Fibroblast of the aortic adventitia (primary cell): ENCODE measurements around the gene FURIN. TPM values are rescaled to one million over a fixed set of nuclear protein-coding genes. Genes with fewer than 3 reads are reported as not detected.

Experiments used
- DNase-seq: peaks from one replicate; pipeline ENCODE4 v3.0.0-alpha.2; 2010; ENCODE audit warnings: low read depth
- H3K4me3 ChIP-seq: 2 replicates; pipeline ENCODE4 v1.5.1; 2011; ENCODE audit warnings: low read depth, mild to moderate bottlenecking, control low read depth, low read length, moderate library complexity
- total RNA-seq: library from RNA; depleted of rRNA; stranded (reverse); fragments of >200 nt; gene quantifications from 2 replicates; pipeline ENCODE4 v1.2.3, GENCODE V29; 2012; ENCODE audit warnings: low replicate concordance
- TF ChIP-seq, protein P1 (sequence below): IDR thresholded peaks from 2 replicates; pipeline ENCODE4 v1.5.1; 2011; ENCODE audit warnings: mild to moderate bottlenecking, low read length, control low read depth, inconsistent platforms; ENCODE audit not compliant: insufficient read depth

FURIN gene
- total RNA-seq, 1 donor = 45.0 TPM

DNA sequence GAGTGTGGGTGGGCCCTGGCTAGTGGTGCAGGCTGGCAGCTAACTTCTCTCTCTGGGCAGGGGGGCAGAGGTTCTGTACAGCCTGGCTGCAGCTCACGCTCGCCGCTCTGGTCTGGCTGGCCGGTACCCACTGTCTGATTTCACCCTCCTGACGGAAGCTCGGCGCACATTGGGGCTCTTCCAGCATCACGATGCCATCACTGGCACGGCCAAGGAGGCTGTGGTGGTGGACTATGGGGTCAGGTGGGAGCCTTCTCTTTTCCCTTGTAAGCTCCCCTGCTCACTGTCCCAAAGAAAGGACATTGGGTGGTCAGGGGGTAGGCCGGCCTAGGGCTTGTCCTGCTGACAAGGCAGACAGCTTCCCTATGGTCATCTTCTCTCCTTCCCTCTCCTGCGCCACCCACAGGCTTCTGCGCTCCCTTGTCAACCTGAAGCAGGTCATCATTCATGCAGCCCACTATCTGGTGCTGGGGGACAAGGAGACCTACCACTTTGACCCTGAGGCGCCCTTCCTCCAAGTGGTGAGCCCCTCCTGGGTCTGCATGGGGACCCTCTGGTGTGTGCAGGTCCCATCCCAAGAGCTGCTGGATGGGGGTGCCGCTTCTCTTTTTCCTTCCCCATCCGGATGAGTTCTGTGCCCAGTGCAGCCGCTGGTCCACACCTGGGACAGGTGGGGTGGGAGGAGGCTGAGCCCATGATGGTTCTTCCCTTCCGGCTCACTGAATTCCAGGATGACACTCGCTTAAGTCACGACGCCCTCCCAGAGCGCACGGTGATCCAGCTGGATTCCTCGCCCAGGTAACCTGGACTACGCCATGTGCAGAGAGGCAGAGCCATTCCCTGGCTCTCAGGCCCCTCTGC lies 42.3 kb downstream of the FURIN start:
- no peak overlapping the region for H3K4me3 ChIP-seq
- no peak for DNase-seq
- TF ChIP-seq, protein P1, sequence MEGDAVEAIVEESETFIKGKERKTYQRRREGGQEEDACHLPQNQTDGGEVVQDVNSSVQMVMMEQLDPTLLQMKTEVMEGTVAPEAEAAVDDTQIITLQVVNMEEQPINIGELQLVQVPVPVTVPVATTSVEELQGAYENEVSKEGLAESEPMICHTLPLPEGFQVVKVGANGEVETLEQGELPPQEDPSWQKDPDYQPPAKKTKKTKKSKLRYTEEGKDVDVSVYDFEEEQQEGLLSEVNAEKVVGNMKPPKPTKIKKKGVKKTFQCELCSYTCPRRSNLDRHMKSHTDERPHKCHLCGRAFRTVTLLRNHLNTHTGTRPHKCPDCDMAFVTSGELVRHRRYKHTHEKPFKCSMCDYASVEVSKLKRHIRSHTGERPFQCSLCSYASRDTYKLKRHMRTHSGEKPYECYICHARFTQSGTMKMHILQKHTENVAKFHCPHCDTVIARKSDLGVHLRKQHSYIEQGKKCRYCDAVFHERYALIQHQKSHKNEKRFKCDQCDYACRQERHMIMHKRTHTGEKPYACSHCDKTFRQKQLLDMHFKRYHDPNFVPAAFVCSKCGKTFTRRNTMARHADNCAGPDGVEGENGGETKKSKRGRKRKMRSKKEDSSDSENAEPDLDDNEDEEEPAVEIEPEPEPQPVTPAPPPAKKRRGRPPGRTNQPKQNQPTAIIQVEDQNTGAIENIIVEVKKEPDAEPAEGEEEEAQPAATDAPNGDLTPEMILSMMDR = no peak

DNA sequence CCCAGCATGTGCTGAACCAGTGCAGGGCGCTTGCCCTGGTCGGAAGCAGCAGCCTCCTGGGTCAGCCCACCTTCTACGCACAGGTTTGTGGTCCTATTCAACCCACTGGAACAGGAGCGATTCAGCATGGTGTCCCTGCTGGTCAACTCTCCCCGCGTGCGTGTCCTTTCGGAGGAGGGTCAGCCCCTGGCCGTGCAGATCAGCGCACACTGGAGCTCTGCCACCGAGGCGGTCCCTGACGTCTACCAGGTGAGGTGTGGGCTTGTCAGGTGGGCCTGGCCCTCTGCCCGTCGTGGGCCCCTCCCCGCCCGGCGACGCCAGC lies 42.9 kb downstream of the FURIN start:
- no peak for DNase-seq
- TF ChIP-seq, protein P1 = no peak
- no peak overlapping the region for H3K4me3 ChIP-seq

DNA sequence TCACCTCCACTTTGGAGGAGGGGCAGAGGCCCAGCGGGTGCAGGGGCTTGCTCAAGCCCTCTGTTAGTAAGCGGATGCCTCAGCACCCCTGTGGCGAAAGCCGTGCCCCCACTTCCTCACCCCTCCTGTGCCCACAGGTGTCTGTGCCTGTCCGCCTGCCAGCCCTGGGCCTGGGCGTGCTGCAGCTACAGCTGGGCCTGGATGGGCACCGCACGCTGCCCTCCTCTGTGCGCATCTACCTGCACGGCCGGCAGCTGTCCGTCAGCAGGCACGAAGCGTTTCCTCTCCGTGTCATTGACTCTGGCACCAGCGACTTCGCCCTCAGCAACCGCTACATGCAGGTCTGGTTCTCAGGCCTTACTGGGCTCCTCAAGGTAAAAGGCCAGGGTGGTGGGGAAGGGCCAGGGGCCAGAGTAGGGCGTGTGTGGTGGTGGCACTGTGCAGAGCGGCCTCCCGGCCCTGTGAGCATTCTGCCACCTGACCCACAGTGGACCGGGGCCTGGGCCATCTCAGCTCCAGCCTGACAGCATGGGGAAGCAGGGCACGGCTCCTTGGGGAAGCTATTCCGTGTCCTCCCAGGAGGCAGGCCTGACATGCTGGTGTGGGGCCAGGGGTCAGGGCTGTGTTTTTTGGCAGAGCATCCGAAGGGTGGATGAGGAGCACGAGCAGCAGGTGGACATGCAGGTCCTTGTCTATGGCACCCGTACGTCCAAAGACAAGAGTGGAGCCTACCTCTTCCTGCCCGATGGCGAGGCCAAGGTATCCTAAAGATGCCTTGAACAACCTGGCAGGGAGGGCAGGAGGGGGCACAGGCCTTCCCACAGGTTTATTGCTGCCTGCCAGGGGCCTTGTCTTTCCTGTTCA lies 43.8 kb downstream of the FURIN start:
- TF ChIP-seq, protein P1 = no peak
- no peak for DNase-seq
- H3K4me3 ChIP-seq = no peak overlapping the region

DNA sequence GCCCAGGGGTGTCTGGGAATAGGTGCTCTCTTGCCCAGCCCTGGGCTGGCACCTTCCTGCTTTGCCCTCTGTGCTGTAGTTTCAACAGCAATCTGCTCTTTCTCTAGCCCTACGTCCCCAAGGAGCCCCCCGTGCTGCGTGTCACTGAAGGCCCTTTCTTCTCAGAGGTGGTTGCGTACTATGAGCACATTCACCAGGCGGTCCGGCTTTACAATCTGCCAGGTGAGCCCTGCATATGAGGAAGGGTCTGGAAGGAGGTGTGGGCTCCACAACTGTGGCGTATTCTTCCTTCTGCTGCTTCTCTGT lies 44.3 kb downstream of the FURIN start:
- TF ChIP-seq, protein P1 = no peak
- DNase-seq = no peak

DNA sequence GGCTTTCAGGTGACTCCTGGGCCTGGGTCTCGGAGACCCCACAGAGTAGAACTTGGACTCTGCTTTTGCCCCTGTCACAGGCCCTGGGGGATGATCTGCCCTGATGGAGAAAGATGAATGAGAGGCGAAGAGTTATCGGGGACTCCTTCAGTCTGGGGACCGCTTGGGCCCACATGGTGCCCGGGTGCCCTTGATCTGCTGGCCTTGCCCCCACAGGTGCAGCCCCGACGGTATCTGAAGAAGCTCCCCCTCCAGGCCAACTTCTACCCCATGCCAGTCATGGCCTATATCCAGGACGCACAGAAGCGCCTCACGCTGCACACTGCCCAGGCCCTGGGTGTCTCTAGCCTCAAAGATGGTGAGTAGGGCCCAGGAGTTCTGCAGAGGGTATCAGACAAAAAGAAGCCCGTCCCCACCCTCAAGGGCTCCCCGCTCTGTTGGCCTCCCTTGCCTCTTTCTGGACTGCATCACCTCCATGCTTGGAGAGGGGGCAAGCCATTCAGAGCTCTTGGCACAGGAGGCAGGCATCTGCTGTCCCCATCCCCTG lies 45.1 kb downstream of the FURIN start:
- no peak overlapping the region for H3K4me3 ChIP-seq
- DNase-seq = no peak
- TF ChIP-seq, protein P1 = no peak

More for the DNA sequence above, 44.3 kb downstream of the FURIN start:
- H3K4me3 ChIP-seq = no peak overlapping the region

DNA sequence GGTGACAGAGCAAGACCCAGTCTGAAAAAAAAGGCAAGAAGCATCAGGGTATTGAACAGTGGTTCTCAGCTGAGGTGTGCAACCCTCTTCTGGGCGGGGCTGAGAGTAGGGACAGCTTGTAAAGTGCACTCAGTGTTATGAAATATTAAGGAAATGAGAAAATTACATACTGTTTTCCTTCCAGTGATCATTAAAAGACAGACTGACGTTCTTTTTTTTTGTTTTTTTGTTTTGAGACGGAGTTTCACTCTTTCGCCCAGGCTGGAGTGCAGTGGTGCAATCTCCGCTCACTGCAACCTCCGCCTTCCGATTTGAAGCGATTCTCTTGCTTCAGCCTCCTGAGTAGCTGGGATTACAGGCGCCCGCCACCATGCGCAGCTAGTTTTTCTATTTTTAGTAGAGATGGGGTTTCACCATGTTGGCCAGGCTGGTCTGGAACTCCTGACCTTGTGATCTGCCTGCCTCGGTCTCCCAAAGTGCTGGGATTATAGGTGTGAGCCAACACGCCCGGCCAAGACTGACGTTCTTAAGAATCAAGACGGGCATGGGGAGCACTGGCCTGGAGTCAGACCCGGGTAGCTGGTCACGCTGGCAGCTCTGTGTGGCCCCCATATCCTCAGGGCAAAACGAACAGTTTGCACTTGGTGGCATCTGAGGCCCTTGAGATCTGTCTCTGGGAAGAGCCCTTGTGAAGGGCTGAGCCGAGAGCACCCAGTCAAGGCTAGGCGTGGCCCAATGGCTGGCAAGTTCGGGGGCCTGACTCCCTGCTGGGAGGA lies 46.1 kb downstream of the FURIN start:
- no peak for DNase-seq
- TF ChIP-seq, protein P1 = no peak
- no peak overlapping the region for H3K4me3 ChIP-seq
